Adrenal gland (tissue), 19 donors: ENCODE results near the gene KCNRG. TPM values are rescaled to one million over a fixed set of nuclear protein-coding genes. Genes with fewer than 3 reads are reported as not detected.

ENCODE experiments used
- DNase-seq, 7 donors: peaks; one replicate each; pipeline ENCODE4 v3.0.0-alpha.2; 2019 to 2020
- H3K27ac ChIP-seq, 5 donors: fragments of 200-600 bp; sonication (generic) in 4 of 5; 1 replicate in 3 of 5; 2 replicates in 2 of 5; pipeline versions ENCODE4 v1.5.1 to v1.8.0; 2016 to 2020; ENCODE audit warnings: mild to moderate bottlenecking in 1 of 5
- H3K27me3 ChIP-seq: fragments of 200-600 bp; 2 replicates; pipeline ENCODE4 v1.8.0; 2021
- H3K36me3 ChIP-seq, 2 donors: fragments of 200-600 bp; replicated peaks in 1 of 2; 1 replicate in 1 of 2; 2 replicates in 1 of 2; pipeline versions ENCODE4 v1.5.1 to v1.8.0; 2018 to 2022
- H3K4me1 ChIP-seq, 2 donors: fragments of 200-600 bp; replicated peaks in 1 of 2; 1 replicate in 1 of 2; 2 replicates in 1 of 2; pipeline versions ENCODE4 v1.5.1 to v1.8.0; 2018 to 2021
- H3K4me3 ChIP-seq, 4 donors: fragments of 200-600 bp; sonication (generic) in 3 of 4; one replicate each; pipeline ENCODE4 v1.5.1; 2016 to 2018
- H3K9me3 ChIP-seq, 3 donors: fragments of 200-600 bp; sonication (generic) in 1 of 3; replicated peaks in 1 of 3; 1 replicate in 2 of 3; 2 replicates in 1 of 3; pipeline versions ENCODE4 v1.5.1 to v1.8.0; 2016 to 2021
- CTCF ChIP-seq, 6 experiments: fragments of 450-650 bp in 4 of 6; fragments of 200-600 bp in 2 of 6; sonication (generic) in 1 of 6; IDR thresholded peaks; 1 replicate in 5 of 6; 2 replicates in 1 of 6; pipeline versions ENCODE4 v1.5.1 to v1.8.0; 2016 to 2021; ENCODE audit warnings: antibody characterized with exemption in 6 of 6, mild to moderate bottlenecking in 2 of 6, moderate library complexity in 1 of 6
- POLR2A ChIP-seq, 2 donors: fragments of 450-650 bp; IDR thresholded peaks; one replicate each; pipeline ENCODE4 v1.6.1; 2017; ENCODE audit warnings: antibody characterized with exemption in 2 of 2, mild to moderate bottlenecking in 2 of 2, moderate library complexity in 1 of 2
- WGBS, 4 donors: extraction: QIAGEN DNeasy Blood & Tissue Kit in 2 of 4; methylation state at CpG; one replicate each; pipeline versions ENCODE4 v1.1.5 to v1.1.7; 2013 to 2017; 5-methylcytosine and 5-hydroxymethylcytosine counted together
- intact Hi-C, 2 donors: fragments of 100-400 bp; cut with DNase I; formaldehyde crosslinking; loops; one replicate each; pipeline versions ENCODE4 v1.14.1 to v1.15.0; 2022 to 2023
- long read RNA-seq, 10 donors: library from polyadenylated mRNA in 3 of 10; unstranded in 2 of 10; stranded (forward) in 1 of 10; transcript quantifications; one replicate each; pipeline ENCODE4 v2.0.0 and lab custom pipeline, GENCODE V29; 2021 to 2026
- polyA plus RNA-seq, 3 donors: library from polyadenylated mRNA; stranded (reverse); fragments of 200-250 nt in 2 of 3; fragments of 350-450 nt in 1 of 3; fragmentation: Illumina TruSeq in 1 of 3; extraction: RNeasy Lipid Tissue Mini Kit (QIAGEN cat#74804) in 1 of 3; gene quantifications; one replicate each; pipeline ENCODE4 v1.2.3, GENCODE V29; 2013 to 2014
- total RNA-seq, 9 donors: library from RNA; depleted of rRNA in 4 of 9; stranded (reverse); fragments of >200 nt in 4 of 9; fragments of 120-200 nt in 1 of 9; fragmentation: NEBNext Ultra II Directional in 1 of 9; extraction: Animal tissue kit (Norgen Biotek cat#: 25700) in 1 of 9; gene quantifications; one replicate each; pipeline versions ENCODE4 v1.1.0 to v1.2.4, GENCODE V29; 2013 to 2023
- donor health status: healthy with polysubstance abuse.
- donor health status: Bipolar disorder and iron deficiency.
- donor health status: DM: yes; HTN: yes; CAD: no.
- donor health status: DM: no; HTN: no; CAD: no.
- donor health status: DM: no; HTN: no; CAD: no.
- donor health status: DM: yes; HTN: yes; CAD: no.

The KCNRG gene
- 1 to 10 TPM in 2 of 9 donors, under 1 TPM in 6, not detected in 1; 0.14 to 2.8 (median 0.66) TPM for total RNA-seq
- under 1 TPM; 0.27 to 0.59 (median 0.40) TPM for polyA plus RNA-seq
- long read RNA-seq, donor 1: 0 reads
- long read RNA-seq, donor 2: 0 reads
- long read RNA-seq, donor 3: 0 reads
- long read RNA-seq, donor 4: 0 reads
- long read RNA-seq, donor 5: 0 reads
- long read RNA-seq, donor 6: 0 reads
- long read RNA-seq, donor 7: 0 reads
- long read RNA-seq, donor 8: 0 reads
- long read RNA-seq, donor 9: 0 reads
- long read RNA-seq, donor 10: 0 reads

DNA sequence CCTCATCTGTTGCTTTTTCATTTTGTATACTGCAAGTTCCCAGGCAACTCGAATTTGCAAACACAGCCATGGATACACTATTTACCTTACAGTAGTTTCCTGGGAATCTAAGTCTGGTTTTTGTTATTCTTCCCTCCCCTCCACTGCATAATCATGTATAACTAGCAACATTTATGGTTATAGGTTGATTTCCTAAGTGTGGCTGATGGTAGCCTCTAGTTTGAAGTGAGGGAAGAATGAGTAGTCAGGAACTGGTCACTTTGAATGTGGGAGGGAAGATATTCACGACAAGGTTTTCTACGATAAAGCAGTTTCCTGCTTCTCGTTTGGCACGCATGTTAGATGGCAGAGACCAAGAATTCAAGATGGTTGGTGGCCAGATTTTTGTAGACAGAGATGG lies at the start of gene KCNRG:
TSS of gene KCNRG (plus strand) at position 187 of the 400 bp plus-strand sequence. CDS start at position 237, 50 bp downstream.
- intact Hi-C loops: no loop called here
- no peaks in the 10 kb centered on the region for H3K9me3 ChIP-seq
- WGBS, 4 donors: 59 to 78% (median 76%) methylated on average over 5 of the region's 5 CpGs
- DNase-seq: no peak
- H3K27ac ChIP-seq: no peak within 1 kb of the TSS
- peaks cover 0 to 19% of the 10 kb centered on the region in 2 donors for H3K36me3 ChIP-seq
- H3K4me1 ChIP-seq: peaks cover 8 to 27% of the 10 kb centered on the region in 2 donors
- no peaks in the 10 kb centered on the region for H3K27me3 ChIP-seq
- TF ChIP-seq POLR2A (IDR thresholded peaks at IDR 0.05): no peak
- no peak for TF ChIP-seq CTCF (IDR thresholded peaks at IDR 0.05)
- H3K4me3 ChIP-seq: no peak within 1 kb of the TSS

GRCh38 chr13:49967456-49967855 lies 47.8 kb upstream of the KCNRG start:
- intact Hi-C loops: no loop called here
- Histone ChIP-seq H3K27ac (no peak overlapping the region), H3K9me3 (peaks cover 0 to 10% (median 0%) of the 10 kb centered on the region in 3 donors), H3K4me1 (no peaks in the 10 kb centered on the region), H3K27me3 (no peaks in the 10 kb centered on the region), H3K4me3 (no peak overlapping the region), H3K36me3 (no peaks in the 10 kb centered on the region)
- no peak for TF ChIP-seq CTCF (IDR thresholded peaks at IDR 0.05)
- no peak for TF ChIP-seq POLR2A (IDR thresholded peaks at IDR 0.05)
- 94 to 96% (median 94%) methylated on average over 4 of the region's 4 CpGs for WGBS, 4 donors
- no peak for DNase-seq

GRCh38 chr13:49972709-49973108 lies 42.5 kb upstream of the KCNRG start:
- 91 to 95% (median 94%) methylated on average over 4 of the region's 4 CpGs for WGBS, 4 donors
- H3K27ac ChIP-seq: no peak overlapping the region
- H3K4me3 ChIP-seq: no peak overlapping the region
- no peak for DNase-seq
- H3K36me3 ChIP-seq: no peaks in the 10 kb centered on the region
- no peaks in the 10 kb centered on the region for H3K27me3 ChIP-seq
- no peaks in the 10 kb centered on the region for H3K9me3 ChIP-seq
- no peak for TF ChIP-seq POLR2A (IDR thresholded peaks at IDR 0.05)
- no peak for TF ChIP-seq CTCF (IDR thresholded peaks at IDR 0.05)
- intact Hi-C loops: loop anchor here in 1 of 2 donors (10.0 kb wide), 3 partner anchors 562 to 942 kb away; no protein-coding TSS in a partner anchor
- no peaks in the 10 kb centered on the region for H3K4me1 ChIP-seq

GRCh38 chr13:49975826-49976225 lies 39.4 kb upstream of the KCNRG start:
- no peaks in the 10 kb centered on the region for H3K36me3 ChIP-seq
- DNase-seq: no peak
- H3K4me1 ChIP-seq: no peaks in the 10 kb centered on the region
- 75 to 94% (median 82%) methylated on average over 1 of the region's 1 CpG for WGBS, 4 donors
- H3K27me3 ChIP-seq: no peaks in the 10 kb centered on the region
- H3K4me3 ChIP-seq: no peak overlapping the region
- intact Hi-C loops: loop anchor here in 1 of 2 donors (10.0 kb wide), 3 partner anchors 559 to 939 kb away; no protein-coding TSS in a partner anchor
- H3K9me3 ChIP-seq: no peaks in the 10 kb centered on the region
- TF ChIP-seq POLR2A (IDR thresholded peaks at IDR 0.05): no peak
- TF ChIP-seq CTCF (IDR thresholded peaks at IDR 0.05): no peak
- no peak overlapping the region for H3K27ac ChIP-seq
